Esophagus mucosa (tissue), 1 donor: ENCODE data around the gene TTC12. TPM values are rescaled to one million over a fixed set of nuclear protein-coding genes. Genes with fewer than 3 reads are reported as not detected.

Experiments
- ATAC-seq: fragments of 200-7000 bp; cut with Tn5 transposase; one replicate; pipeline ENCODE4 v1.9.1; 2020
- total RNA-seq: library from RNA; stranded (reverse); gene quantifications from one replicate; pipeline ENCODE4 v1.2.4, GENCODE V29; 2023
- donor health status: DM: yes; HTN: yes; CAD: no.

Gene TTC12
- total RNA-seq, 1 donor from 2014 or later = 11.8 TPM

DNA sequence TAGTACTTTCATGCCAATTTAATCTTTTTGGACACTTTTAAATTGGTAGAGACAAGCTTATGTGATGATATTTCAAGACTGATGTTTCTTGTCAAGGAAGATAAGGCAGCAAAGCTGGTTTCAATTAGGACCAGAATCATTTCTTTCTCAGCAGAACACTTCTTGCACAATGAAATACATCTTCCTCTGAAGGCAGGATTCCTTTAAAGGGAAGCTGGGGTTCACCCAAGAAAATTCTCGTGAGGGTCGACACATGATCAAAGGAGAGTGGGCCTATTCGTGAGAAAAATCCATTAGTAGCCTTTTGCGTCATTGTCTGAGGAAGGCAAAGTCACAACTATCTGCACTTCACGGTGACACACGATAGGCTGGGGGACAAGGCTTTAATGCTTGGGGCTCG, 17.6 kb downstream of the TTC12 start:
- ATAC-seq = no peak

DNA sequence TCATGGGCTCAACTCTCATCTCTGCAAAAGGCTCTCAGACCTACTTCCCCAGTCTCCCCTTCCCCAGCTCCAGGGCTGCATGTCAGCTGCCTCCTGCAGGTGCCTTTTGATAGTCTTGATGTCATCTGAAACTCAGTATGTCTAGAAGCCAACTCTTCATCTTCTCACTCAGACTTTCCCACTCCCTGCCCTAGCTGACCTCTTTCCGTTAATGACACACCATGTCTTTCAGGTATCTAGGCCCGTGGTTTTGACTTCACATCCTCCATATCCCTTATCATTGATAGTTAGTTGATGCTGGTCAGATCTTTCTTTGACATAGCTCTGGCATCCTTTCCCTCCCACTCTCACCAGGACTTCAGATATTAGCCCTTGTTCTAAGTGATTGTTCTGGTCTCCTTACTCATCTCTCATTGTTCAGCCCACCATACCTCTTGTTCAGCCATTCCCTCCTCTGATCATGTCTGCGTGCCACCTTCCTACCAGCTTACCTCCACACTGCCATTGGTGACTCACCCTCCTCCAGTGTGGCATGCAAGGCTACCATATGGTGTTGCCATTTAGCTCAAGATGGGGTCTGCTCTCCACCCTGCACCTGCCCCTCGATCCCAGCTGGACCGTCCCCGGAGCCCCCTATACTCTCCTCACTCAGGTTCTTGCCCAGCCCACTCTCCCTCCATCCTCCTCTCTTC, 18.4 kb downstream of the TTC12 start:
- no peak for ATAC-seq

DNA sequence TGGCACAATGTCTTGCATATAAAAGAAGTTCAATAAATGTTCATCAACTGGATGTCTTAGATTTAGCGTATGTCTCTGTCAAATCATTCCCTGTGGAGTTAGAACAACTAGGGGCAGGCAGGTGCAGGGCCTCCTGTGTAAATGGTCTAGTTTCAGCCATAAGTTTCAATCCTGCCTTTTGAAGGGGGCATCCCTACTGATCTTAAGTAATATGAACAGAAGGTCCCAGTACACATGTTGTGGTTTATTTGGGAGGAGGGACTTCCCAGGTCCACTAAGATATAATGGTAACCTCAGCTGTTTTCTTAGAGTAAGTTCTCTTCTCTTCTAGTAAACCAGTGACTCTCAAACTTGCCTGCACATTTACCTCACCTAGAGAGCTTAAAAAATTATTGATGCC, 19.8 kb downstream of the TTC12 start:
- ATAC-seq = no peak

DNA sequence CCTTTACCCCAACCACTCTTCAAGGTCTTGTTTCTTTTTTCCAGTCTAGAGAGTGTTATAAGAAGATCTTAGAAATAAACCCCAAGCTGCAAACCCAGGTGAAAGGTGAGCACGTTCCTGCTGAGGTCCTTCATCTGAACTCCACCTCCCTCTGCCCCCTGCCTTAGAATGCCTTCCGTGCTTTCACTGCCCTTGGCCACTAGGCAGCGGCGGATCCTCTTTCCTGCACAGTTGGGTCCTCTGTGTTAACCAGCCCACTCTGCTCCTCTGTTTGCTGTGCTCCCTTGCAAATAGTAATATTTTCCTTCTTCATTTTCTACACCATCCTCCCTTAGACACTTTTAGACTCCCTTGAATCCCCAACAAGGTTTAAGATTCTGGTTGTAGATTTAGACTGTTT, 24.3 kb downstream of the TTC12 start:
- no peak for ATAC-seq

DNA sequence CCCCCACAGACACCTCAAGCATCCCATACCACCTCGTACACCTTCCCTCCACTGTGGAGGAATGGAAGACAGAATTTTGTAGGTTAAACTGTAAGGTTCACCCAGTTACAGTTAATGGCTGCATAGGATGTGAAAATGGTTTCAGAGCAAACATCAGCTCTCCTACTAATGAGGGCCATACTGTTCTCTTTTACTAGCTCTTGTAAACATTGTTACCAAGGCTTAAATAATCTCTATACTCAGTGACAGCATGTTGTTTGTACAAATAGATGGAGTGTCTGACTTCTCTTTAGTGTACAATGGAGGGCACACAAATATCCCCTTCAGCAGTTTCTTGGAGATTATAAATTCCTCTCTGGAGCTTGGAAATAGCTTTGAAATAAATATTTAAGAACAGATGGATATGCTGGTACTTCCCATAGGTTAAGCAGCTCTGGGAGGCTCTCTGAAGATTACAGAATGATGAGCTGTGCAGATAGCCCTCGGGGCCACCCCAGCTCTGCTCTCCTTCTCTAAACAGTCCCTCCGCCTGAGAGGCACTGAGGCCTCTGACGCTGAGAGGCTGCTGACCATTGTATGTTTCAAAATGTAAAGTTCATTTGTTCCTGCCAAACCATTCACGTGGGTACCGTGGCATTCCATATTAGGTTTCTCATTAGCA, 25.7 kb downstream of the TTC12 start:
- no peak for ATAC-seq

DNA sequence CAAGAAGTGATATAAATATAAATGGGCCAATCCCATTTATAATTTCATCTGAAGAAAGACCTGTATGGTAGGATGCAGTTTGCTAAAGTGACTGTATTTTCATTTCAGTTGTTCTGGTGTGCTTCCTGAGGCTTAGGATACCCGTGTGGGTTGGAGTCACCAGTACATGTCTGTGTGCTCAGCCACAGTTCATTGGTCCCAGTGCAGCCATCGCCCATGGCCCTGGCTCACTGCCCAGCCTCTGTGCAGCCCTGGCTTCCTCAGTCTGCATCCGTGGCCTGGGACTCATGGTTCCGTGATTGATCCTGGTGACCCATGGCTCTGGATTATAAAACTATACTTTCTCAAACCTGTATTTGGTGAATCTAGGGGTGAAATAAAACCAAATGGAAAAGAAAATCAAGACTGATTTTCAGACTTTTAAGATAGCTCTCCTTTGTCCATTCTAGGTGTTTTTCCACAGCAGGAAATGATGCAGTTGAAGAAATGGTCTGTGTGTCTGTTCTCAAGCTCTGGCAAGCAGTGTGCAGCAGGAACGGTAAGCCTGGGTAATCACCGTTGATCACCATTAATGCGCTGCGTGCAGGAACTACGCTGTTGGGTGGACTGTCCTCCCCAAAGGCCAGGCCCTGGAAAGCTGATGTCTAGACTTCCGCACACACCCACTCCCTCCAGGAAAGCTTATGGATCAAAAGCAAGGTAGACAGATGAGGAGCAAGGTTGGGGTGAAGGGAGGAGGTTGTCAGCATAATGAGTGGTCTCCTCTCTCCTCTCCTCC, 27.2 kb downstream of the TTC12 start:
- peak; percentile 52 for ATAC-seq

DNA sequence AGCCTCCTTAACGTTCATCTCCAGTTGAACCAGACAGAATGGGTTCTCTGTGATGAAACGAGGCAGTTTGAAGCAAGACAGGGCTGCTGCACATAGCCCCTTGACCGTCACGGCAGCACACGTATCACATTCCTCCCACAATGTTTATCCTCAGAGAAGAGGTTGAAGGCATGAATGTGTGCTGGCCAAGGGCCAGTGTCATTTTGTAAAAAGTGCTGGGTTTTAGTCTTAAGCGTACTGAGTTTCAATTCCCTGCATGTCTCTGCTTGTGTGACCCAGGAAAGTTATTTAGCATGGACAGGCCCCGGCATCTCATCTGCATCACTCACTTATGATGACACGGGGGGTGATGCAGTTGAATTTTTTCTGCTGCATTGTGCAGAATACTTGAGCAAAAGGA, 31.6 kb downstream of the TTC12 start:
- ATAC-seq = peak; percentile 67

DNA sequence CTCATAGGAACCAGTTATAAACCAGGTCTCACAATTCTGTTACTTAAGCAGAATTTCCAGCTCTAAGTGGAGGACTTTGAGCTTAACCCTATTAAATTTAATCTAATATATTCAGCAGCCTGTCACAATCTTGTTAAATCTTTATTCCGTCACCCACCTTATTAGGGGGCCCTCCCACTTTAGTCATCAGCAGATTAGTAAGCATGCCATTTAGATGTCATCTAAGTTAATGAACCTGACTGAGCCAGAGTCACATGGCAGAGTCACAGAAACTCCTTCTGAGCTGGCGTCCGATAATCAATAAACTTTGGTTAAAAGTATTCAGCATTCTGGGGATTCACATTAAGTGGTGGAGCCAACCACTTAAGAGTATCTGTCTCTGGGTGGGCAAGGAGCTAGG, 35.1 kb downstream of the TTC12 start:
- no peak for ATAC-seq

DNA sequence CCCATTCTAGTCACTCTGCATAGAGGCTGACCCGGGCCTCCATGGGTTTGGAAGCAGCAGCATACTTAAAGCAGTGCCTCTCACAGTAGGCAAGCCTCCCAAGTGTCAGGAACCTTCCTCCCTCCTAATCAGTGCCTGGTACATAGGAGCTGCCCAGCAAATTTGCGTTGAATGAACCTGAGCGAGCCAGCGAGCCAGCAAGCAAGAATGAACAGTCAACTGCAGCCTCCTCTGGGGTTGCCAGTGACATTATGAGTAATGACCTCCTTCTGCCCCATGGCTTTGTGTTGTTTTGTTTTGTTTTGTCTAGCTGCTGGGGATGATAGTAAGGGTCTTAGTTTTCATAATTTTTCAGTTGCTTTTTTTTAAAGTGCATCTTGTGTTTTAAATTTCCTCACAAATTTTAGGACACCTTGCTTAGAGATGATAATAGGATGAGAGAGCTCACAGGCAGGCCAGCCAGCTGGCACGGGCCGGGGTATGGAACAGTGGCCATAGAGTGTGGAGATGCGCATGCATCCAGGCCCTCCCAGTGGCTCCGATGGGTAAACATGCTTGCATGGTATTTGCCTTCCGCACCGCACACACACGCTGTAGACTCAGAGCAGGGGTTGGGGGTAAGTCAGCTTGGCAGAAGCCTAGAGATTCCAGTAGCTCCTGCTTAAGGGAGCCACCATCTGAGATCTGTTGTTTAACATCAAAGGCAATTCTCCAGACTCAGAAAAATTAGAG, 36.1 kb downstream of the TTC12 start:
- ATAC-seq = no peak

DNA sequence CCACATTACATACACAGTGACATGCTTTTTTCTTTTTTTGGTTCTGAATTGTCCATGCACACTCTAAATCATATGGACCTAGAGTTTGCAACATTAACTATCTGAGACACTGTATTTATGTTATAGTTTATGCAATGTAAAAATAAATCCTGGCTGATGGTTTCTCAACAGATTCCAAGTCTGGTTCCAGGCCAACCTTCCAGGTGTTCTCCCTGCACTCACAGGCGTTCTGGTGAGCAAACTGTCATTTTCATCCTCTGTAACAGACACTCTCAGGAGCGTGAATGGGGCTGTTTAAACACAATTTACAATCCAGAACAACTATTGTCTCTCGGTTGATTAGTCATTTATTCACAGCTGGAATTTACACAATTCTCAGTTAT, 36.7 kb downstream of the TTC12 start:
- ATAC-seq = no peak

DNA sequence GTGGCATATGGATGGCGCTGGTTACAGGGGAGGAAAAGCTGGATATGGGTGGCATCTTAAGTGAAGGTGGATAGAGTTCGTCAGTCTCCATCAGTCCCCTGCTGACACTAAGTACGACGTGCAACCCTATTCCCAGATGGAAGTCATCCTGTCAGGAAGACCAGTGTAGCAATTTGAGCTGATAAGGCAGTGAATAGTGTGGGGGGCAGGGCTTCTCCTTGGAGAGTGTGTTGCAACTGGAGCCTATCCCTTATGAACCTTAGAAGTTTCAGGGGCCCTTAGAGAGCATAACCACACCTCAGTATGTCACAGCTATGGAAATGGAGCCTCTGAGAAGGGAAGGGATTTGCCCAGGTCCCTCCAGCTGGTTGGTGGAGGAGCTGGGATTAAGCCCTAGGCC, 37.1 kb downstream of the TTC12 start:
- no peak for ATAC-seq

DNA sequence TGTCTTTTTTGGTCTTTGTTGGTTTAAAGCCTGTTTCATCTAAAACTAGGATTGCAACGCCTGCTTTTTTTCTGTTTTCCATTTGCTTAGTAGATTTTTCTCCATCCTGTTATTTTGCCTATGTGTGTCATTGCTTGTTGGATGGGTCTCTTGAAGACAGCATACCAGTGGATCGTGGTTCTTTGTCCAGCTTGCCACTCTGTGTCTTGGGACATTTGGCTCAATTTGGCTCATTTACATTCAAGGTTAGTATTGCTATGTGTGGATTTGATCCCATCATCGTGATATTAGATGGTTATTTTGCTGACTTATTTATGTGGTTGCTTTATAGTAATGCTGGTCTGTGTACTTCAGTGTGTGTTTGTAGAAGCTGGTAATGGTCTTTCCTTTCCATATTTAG, 41.8 kb downstream of the TTC12 start:
- ATAC-seq = no peak

DNA sequence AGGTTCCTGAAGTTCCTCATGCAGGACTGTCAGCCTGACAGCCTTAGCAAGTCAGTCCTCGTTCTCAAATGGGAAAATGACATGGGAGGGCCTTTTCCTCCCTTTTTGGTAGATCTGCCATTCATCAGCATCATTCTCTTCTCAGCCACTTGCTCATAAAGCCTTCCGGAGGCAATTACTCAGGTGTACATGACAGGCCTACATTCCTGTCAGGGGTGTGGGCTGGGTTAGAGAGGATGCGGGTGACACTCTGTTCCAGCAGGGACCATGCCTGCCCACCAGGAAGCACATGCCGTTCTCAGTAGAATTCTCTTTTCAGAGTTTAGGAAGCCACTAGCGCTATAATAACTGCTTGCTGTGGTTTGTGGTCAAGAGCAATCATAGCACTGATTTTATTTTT, 49.0 kb downstream of the TTC12 start:
- peak; percentile 31 for ATAC-seq

DNA sequence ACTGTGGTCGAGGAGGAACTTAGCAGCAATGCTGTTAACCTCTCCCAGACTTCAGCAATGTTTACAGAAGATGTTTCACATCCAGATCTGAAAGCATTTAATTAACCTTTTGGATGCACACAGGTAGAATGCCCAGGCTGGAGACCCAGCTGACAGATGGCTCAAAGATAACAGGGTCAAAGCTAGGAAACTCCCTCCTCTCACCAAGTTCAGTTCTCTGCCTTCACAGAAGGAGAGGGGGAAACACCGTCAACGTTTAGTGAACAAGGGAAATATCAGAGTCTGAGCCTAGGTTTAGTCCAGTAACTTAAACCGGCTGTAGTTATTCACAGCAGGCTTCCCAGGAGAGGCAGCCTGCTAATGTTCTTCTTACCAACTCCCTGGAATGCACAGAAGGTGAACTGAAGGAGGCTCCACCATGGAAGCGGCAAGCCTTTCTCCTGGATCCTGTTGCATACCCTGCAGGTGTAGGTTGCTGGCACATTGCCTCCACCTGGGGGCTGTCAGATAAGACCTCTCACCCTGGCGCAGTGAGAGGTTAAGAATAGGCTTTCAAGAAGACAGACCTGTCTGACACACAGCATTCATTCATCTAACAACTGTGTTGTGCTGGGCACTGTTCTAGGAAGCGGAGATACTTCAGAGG, 49.7 kb downstream of the TTC12 start:
- ATAC-seq = no peak

DNA sequence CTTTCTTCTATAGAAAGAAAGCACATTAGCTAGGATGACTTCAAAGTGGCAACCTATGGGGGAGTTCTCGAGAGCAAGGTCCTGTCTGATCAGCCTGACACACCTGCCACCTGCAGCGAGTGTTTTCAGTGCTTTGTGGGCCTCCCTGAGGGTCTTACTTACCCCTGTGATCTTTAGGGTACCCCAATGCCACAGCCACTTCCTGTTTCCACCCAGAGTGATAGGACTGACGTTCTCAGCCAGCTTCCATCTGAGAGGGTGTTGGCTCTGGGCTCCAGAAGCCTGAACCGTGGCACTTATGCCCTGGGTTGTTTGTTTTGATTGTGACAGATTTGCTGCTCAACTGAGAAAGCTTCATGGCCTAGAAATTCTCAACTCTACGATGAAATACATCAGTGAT, 51.5 kb downstream of the TTC12 start:
- no peak for ATAC-seq

DNA sequence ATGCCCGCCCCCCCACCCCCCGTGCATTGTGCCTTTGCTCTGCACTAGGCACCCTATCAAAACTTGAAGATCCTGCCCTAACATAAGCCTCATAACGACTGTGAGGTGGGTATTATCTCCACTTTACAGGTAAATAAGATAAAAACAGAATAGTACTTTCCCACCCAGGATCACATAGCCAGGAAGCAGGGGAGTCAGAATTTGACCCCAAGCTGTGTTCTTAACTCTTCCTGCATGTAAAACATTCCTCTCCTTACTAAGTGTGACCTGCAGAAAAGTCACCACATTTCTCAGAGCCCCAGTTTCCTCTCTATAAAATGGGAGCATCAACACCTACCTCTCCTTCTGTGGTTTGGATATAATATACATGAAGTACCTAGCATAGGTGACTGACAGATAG, 55.0 kb downstream of the TTC12 start:
- ATAC-seq = no peak

DNA sequence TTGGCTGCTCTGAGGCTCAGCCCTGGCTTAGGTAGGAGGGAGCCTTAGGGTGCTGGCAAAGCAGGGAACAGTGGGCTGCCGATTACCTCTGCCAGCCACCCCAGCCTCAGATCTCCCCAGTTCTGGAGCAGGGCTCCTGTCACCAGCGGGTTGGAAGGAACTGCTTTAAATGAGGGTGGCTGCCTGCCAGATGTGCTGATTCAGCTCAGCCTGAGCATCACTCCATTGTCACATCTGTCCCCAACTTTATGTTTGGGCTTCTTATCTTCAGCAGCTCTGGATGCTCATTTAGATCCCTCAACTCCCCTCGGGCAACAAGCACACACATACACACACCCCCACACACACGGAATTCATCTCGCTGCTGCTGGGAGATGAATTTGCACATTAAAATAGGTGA, 56.3 kb downstream of the TTC12 start:
- ATAC-seq = no peak

DNA sequence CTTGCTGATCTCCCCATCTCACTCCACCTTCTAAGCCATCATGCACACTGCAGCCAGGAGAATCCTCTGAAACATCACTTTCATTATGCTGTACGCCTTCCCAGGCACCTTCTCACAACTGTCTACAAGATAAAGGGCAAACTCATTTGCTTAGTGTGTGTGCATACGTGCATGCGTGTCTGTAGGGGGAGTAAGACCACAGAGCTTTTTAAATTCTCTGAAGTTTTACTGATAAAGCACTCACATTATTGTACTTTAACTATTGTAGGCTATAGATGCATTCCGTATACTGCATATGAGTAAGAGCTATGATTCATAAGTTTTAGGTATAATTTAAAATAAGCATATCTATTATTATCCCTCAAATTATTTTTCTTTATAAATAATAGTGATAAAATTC, 57.9 kb downstream of the TTC12 start:
- no peak for ATAC-seq

DNA sequence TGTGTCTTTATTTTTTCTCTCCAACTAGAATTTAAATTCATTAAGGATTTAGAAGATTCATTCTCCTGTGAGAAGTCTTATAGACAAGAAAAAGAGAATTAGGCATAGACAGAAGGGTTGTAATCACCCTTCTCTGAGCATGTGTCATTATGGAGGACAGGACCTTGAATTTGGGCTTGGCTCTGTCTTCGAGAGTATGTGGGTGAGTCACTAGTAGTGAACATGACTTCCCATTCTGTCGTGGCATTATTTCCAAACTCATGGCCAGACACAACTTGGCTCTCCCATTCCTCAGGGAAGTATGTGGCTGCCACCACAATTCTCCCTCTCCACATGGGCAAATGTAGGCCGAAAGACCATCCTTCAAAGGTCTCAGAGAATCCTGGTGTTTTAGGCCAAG, 58.9 kb downstream of the TTC12 start:
- peak; percentile 92 for ATAC-seq

DNA sequence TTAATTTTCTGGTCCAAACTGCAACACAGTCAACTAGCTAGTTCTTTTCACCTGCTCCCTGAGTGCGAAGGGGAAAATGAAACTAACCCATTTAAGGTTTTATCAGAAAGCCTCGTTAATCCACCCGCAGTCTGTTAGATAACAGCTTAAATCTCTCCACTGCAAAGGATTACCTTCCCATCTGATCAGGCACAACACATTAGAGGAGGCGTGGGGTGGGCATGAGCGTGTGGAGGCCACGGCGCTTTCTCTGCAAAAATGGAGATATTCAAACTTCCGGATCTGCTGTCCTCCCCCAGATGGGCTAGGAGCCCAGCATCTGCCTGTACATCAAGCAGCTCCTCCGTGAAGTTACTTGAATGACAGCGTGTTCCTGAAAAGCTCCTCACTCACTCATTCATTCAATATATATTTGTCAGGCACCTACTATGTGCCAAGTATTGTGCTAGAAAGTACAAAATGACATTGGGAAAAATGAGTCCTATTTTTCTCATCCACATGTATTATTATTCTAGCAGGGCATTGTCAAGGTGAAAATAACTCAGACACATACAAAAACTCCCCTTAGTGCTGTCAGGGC, 59.7 kb downstream of the TTC12 start:
- ATAC-seq = no peak

DNA sequence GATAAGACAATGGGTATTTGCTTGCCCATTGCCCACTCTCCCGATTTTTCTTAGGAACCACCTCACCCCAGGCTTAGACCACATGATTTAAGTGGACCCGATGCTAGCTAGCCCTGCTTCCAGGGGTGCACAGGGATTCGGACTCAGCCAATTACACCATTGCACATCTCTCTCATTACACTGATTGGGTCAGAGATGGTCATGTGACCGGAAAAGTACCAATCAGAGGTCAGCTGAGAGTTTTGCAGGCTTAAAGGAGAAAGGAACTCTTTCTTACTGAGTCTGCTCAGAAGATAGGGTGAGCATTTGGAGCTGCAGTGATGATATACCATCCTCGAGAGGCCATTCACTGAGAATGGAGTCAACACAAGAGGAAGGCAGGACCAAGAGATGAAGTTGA, 61.0 kb downstream of the TTC12 start:
- ATAC-seq = no peak

DNA sequence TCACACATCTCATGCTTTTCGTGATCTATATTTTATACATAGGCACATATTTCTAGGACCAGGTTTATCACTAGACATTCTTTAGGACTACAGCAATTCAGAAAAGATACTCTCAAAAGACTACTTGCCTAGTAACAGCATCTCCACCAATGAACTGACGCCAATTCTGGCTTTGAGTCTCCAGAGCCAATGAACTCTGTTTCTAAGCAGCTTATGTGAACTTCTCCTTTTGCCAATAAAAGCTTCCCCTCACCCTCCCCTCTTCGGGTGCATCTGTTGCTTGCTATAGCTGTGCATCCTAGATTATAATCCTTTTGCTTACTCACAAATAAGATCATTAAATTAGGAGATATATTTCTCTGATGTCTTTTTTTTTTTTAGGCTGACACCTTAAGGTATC, 61.8 kb downstream of the TTC12 start:
- no peak for ATAC-seq
